ENCODE data around the gene PDE11A.

DNA sequence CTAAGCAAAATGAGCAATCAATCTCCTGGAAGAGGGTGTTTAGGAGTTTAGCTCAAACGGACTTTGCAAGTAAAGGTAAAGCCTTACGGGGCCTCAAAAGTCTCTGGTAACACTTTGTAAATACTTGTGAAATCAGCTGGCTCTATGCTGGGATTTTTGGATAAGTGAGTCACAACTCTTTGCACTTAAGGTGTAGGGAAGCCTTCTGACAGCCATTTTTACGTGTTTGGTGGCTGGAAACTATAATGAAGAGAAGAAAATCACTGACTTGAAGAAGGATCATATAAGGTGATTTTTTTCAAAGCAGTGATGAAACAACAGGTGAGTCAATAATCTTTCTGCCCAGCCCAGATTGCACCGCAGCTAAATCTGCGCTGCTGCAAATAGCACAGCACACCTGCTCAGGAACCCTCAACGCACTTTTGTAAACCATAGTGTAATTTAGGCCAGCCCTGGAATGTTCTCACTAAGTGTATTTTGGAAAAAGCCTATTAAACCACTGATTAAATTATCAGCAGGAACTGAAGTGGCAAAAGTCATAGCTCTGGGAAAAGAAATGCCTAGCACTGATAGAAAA, 461.2 kb downstream of the PDE11A start:
- TF ChIP-seq, protein P1, sequence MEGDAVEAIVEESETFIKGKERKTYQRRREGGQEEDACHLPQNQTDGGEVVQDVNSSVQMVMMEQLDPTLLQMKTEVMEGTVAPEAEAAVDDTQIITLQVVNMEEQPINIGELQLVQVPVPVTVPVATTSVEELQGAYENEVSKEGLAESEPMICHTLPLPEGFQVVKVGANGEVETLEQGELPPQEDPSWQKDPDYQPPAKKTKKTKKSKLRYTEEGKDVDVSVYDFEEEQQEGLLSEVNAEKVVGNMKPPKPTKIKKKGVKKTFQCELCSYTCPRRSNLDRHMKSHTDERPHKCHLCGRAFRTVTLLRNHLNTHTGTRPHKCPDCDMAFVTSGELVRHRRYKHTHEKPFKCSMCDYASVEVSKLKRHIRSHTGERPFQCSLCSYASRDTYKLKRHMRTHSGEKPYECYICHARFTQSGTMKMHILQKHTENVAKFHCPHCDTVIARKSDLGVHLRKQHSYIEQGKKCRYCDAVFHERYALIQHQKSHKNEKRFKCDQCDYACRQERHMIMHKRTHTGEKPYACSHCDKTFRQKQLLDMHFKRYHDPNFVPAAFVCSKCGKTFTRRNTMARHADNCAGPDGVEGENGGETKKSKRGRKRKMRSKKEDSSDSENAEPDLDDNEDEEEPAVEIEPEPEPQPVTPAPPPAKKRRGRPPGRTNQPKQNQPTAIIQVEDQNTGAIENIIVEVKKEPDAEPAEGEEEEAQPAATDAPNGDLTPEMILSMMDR (IDR thresholded peaks at IDR 0.05 in 2 of 3, conservative IDR thresholded peaks at IDR 0.05 in 1 of 3; ENCODE audit: borderline replicate concordance in 1 of 3, insufficient read depth in 1 of 3, low read depth in 2 of 3, low read length in 2 of 3) = no peak
- TF ChIP-seq POLR2A (IDR thresholded peaks at IDR 0.05; ENCODE audit: borderline replicate concordance, extremely low read depth, insufficient read depth, insufficient read length) (no peak), SIN3A (IDR thresholded peaks at IDR 0.05; ENCODE audit: low read depth) (no peak), TCF7L2 (IDR thresholded peaks at IDR 0.05; ENCODE audit: borderline replicate concordance, extremely low read depth, insufficient read depth, insufficient read length) (no peak), EZH2phosphoT487 (IDR thresholded peaks at IDR 0.05; ENCODE audit: borderline replicate concordance) (no peak), EZH2 (IDR thresholded peaks at IDR 0.05) (no peak), ZNF274 (IDR thresholded peaks at IDR 0.05; ENCODE audit: low read depth, low read length) (no peak), ZFX (IDR thresholded peaks at IDR 0.05) (no peak), CEBPB (IDR thresholded peaks at IDR 0.05; ENCODE audit: low read depth) (no peak)
- TF ChIP-seq, protein P2, sequence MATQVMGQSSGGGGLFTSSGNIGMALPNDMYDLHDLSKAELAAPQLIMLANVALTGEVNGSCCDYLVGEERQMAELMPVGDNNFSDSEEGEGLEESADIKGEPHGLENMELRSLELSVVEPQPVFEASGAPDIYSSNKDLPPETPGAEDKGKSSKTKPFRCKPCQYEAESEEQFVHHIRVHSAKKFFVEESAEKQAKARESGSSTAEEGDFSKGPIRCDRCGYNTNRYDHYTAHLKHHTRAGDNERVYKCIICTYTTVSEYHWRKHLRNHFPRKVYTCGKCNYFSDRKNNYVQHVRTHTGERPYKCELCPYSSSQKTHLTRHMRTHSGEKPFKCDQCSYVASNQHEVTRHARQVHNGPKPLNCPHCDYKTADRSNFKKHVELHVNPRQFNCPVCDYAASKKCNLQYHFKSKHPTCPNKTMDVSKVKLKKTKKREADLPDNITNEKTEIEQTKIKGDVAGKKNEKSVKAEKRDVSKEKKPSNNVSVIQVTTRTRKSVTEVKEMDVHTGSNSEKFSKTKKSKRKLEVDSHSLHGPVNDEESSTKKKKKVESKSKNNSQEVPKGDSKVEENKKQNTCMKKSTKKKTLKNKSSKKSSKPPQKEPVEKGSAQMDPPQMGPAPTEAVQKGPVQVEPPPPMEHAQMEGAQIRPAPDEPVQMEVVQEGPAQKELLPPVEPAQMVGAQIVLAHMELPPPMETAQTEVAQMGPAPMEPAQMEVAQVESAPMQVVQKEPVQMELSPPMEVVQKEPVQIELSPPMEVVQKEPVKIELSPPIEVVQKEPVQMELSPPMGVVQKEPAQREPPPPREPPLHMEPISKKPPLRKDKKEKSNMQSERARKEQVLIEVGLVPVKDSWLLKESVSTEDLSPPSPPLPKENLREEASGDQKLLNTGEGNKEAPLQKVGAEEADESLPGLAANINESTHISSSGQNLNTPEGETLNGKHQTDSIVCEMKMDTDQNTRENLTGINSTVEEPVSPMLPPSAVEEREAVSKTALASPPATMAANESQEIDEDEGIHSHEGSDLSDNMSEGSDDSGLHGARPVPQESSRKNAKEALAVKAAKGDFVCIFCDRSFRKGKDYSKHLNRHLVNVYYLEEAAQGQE (IDR thresholded peaks at IDR 0.05; ENCODE audit: low read depth) = no peak
